ENCODE data around the gene CYP26B1.

CYP26B1 gene

GRCh38 chr2:72173640-72174321 is 26.1 kb upstream of the CYP26B1 start:
- no peak for TF ChIP-seq POLR2A (IDR thresholded peaks at IDR 0.05; ENCODE audit: low read depth, low read length)
- no peak for TF ChIP-seq POLR2AphosphoS5 (IDR thresholded peaks at IDR 0.05; ENCODE audit: low read depth, low read length)
- TF ChIP-seq TAF1 (IDR thresholded peaks at IDR 0.05; ENCODE audit: borderline replicate concordance, low read depth, low read length): no peak
- no peak for DNase-seq (ENCODE audit: insufficient read length)
- FAIRE-seq: no peak

- FAIRE-seq (no peak), DNase-seq (ENCODE audit: insufficient read length) (no peak)
- no peak for TF ChIP-seq POLR2A (IDR thresholded peaks at IDR 0.05; ENCODE audit: low read depth, low read length)
- no peak for TF ChIP-seq POLR2AphosphoS5 (IDR thresholded peaks at IDR 0.05; ENCODE audit: low read depth, low read length)
- TF ChIP-seq TAF1 (IDR thresholded peaks at IDR 0.05; ENCODE audit: borderline replicate concordance, low read depth, low read length): no peak
These were observed 24.8 kb upstream of the CYP26B1 start for GRCh38 chr2:72172478-72172877.

GRCh38 chr2:72166279-72166678 is 18.6 kb upstream of the CYP26B1 start:
- TF ChIP-seq POLR2AphosphoS5 (IDR thresholded peaks at IDR 0.05; ENCODE audit: low read depth, low read length) (no peak), POLR2A (IDR thresholded peaks at IDR 0.05; ENCODE audit: low read depth, low read length) (no peak), TAF1 (IDR thresholded peaks at IDR 0.05; ENCODE audit: borderline replicate concordance, low read depth, low read length) (no peak)
- no peak for DNase-seq (ENCODE audit: insufficient read length)
- no peak for FAIRE-seq

GRCh38 chr2:72165792-72166191 is 18.1 kb upstream of the CYP26B1 start:
- FAIRE-seq (no peak), DNase-seq (ENCODE audit: insufficient read length) (no peak)
- TF ChIP-seq POLR2AphosphoS5 (IDR thresholded peaks at IDR 0.05; ENCODE audit: low read depth, low read length): no peak
- no peak for TF ChIP-seq TAF1 (IDR thresholded peaks at IDR 0.05; ENCODE audit: borderline replicate concordance, low read depth, low read length)
- no peak for TF ChIP-seq POLR2A (IDR thresholded peaks at IDR 0.05; ENCODE audit: low read depth, low read length)

GRCh38 chr2:72162574-72162973 is 14.9 kb upstream of the CYP26B1 start:
- FAIRE-seq (no peak), DNase-seq (ENCODE audit: insufficient read length) (no peak)

DNA sequence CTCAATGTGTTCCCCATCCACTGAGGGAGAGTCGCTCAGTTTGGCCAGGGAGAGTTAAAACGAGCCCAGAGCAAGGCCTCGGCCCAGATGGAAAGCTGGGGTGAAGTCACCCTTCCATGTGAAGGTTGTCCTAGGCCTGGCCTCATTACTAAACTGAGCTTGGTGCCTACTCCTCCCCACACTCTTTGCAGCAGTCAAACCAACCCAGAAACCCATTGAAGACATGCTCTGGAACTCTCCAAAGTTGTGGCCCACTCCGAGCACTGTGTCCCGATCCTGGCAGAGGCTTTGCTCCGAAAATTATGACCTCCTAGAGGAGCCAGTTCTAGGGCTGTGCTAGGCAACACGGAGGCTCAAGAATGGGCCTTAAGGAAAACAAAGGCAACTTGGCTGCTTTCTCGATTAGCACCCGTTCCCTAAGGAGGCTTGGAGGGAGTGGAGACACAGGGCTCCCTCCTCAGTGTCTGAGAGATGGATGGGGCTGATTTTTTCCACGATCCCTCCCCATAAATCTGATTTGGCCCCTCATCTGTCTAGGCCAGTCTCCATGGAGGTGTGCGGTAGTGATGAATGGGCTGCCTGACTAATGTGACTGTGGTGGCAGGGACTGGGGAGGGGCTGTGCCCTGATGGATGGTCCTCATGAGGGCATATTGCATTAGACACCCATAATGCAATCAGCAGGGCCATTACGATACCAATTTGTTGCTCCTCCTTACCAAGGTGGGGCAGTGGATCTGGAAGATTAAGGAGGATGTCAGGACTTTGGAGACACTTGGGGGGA is 11.7 kb upstream of the CYP26B1 start:
- FAIRE-seq: no peak

More at GRCh38 chr2:72162574-72162973, 14.9 kb upstream of the CYP26B1 start:
- TF ChIP-seq TAF1 (IDR thresholded peaks at IDR 0.05; ENCODE audit: borderline replicate concordance, low read depth, low read length): no peak
- no peak for TF ChIP-seq POLR2A (IDR thresholded peaks at IDR 0.05; ENCODE audit: low read depth, low read length)
- no peak for TF ChIP-seq POLR2AphosphoS5 (IDR thresholded peaks at IDR 0.05; ENCODE audit: low read depth, low read length)

GRCh38 chr2:72157871-72158771 is 10.5 kb upstream of the CYP26B1 start:
- DNase-seq (ENCODE audit: insufficient read length) (no peak), FAIRE-seq (no peak)
- TF ChIP-seq POLR2AphosphoS5 (IDR thresholded peaks at IDR 0.05; ENCODE audit: low read depth, low read length): no peak
- TF ChIP-seq TAF1 (IDR thresholded peaks at IDR 0.05; ENCODE audit: borderline replicate concordance, low read depth, low read length): no peak
- no peak for TF ChIP-seq POLR2A (IDR thresholded peaks at IDR 0.05; ENCODE audit: low read depth, low read length)

More for the DNA sequence above, 11.7 kb upstream of the CYP26B1 start:
- no peak for DNase-seq (ENCODE audit: insufficient read length)
- TF ChIP-seq TAF1 (IDR thresholded peaks at IDR 0.05; ENCODE audit: borderline replicate concordance, low read depth, low read length) (no peak), POLR2A (IDR thresholded peaks at IDR 0.05; ENCODE audit: low read depth, low read length) (no peak), POLR2AphosphoS5 (IDR thresholded peaks at IDR 0.05; ENCODE audit: low read depth, low read length) (no peak)

GRCh38 chr2:72156872-72157271 is 9.2 kb upstream of the CYP26B1 start:
- TF ChIP-seq TAF1 (IDR thresholded peaks at IDR 0.05; ENCODE audit: borderline replicate concordance, low read depth, low read length): no peak
- no peak for TF ChIP-seq POLR2AphosphoS5 (IDR thresholded peaks at IDR 0.05; ENCODE audit: low read depth, low read length)
- no peak for TF ChIP-seq POLR2A (IDR thresholded peaks at IDR 0.05; ENCODE audit: low read depth, low read length)
- FAIRE-seq (no peak), DNase-seq (ENCODE audit: insufficient read length) (no peak)

GRCh38 chr2:72155737-72156136 is 8.1 kb upstream of the CYP26B1 start:
- TF ChIP-seq POLR2AphosphoS5 (IDR thresholded peaks at IDR 0.05; ENCODE audit: low read depth, low read length) (no peak), TAF1 (IDR thresholded peaks at IDR 0.05; ENCODE audit: borderline replicate concordance, low read depth, low read length) (no peak), POLR2A (IDR thresholded peaks at IDR 0.05; ENCODE audit: low read depth, low read length) (no peak)
- FAIRE-seq (no peak), DNase-seq (ENCODE audit: insufficient read length) (no peak)

DNA sequence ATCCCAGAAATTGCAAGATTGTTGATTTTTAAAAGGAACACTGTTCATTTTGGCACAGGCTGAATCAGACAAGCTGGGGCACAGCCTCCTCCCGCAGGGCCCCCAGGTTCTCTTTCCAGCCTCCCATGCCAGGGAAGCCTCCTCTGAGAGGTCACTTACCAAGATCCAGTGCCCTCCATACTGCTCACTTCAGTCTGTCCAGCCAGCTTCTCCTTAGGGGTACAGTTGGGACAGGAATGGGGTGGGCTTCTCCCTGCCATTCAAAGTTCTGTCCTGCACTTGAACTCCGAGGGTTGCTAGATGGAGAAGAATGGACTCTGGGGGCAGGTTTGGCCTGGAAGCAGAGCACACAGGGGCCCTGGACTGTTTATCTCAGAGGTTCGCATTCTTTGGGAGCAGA is 7.5 kb upstream of the CYP26B1 start:
- FAIRE-seq: no peak
- no peak for DNase-seq (ENCODE audit: insufficient read length)
- TF ChIP-seq POLR2AphosphoS5 (IDR thresholded peaks at IDR 0.05; ENCODE audit: low read depth, low read length) (no peak), POLR2A (IDR thresholded peaks at IDR 0.05; ENCODE audit: low read depth, low read length) (no peak), TAF1 (IDR thresholded peaks at IDR 0.05; ENCODE audit: borderline replicate concordance, low read depth, low read length) (no peak)

DNA sequence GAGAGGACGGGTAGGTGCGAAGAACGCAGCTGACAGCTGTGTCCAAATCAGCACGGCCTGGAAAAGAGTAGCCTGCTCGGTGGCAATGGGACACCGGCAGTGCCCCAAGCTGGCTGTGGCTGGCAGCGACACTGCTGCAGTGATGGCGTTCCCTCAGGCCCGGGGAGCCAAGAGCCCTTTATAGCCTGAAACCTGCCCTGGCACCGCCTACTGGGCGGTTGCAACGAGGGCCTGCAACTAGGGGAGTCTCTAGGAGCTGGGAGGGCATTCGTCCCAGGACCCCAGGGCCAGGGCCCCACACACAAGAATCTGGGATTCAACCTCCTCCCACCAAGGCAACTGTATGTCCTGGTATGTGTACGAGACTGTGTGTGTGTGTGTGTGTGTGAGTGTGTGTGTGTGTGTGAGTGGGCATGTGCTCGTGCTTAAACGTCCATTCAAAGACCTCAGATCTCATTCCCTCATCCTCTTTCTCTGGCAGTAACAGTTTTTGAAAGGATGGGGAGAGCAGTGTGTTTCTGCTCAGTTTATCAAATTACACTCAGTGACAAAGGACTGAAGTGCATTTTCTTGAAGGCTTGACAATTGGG is 6.8 kb upstream of the CYP26B1 start:
- TF ChIP-seq POLR2AphosphoS5 (IDR thresholded peaks at IDR 0.05; ENCODE audit: low read depth, low read length) (no peak), POLR2A (IDR thresholded peaks at IDR 0.05; ENCODE audit: low read depth, low read length) (no peak), TAF1 (IDR thresholded peaks at IDR 0.05; ENCODE audit: borderline replicate concordance, low read depth, low read length) (no peak)
- no peak for DNase-seq (ENCODE audit: insufficient read length)
- no peak for FAIRE-seq

Measured in GM12892 (cell line).